Osteocyte (in vitro differentiated cells): ENCODE results near the gene SUPT20H. TPM values are rescaled to one million over a fixed set of nuclear protein-coding genes. Genes with fewer than 3 reads are reported as not detected.

ENCODE experiments used
- DNase-seq: peaks from one replicate; pipeline ENCODE4 v3.0.0; 2021; ENCODE audit warnings: mixed read lengths; ENCODE audit not compliant: unreplicated experiment; ENCODE audit errors: extremely low spot score
- H3K27ac Mint-ChIP-seq: one replicate; pipeline ENCODE4 v1.8.0; 2021; ENCODE audit warnings: mild to moderate bottlenecking, mixed read lengths; ENCODE audit not compliant: unreplicated experiment
- H3K27me3 Mint-ChIP-seq: one replicate; pipeline ENCODE4 v1.8.0; 2021; ENCODE audit warnings: mixed read lengths; ENCODE audit not compliant: unreplicated experiment
- H3K36me3 Mint-ChIP-seq: one replicate; pipeline ENCODE4 v1.8.0; 2021; ENCODE audit warnings: mixed read lengths; ENCODE audit not compliant: unreplicated experiment
- H3K4me1 Mint-ChIP-seq: one replicate; pipeline ENCODE4 v1.8.0; 2021; ENCODE audit warnings: mixed read lengths; ENCODE audit not compliant: unreplicated experiment
- H3K4me3 Mint-ChIP-seq: one replicate; pipeline ENCODE4 v1.8.0; 2021; ENCODE audit warnings: mild to moderate bottlenecking, moderate library complexity, mixed read lengths; ENCODE audit not compliant: unreplicated experiment
- H3K9me3 Mint-ChIP-seq: one replicate; pipeline ENCODE4 v1.8.0; 2021; ENCODE audit warnings: mixed read lengths; ENCODE audit not compliant: unreplicated experiment
- CTCF ChIP-seq: fragments of 200-600 bp; sonication (generic); IDR thresholded peaks from 2 replicates; pipeline ENCODE4 v1.5.0; 2021; ENCODE audit warnings: antibody characterized with exemption, mild to moderate bottlenecking, moderate library complexity
- long read RNA-seq: library from polyadenylated mRNA; unstranded; transcript quantifications from one replicate; pipeline ENCODE4 v2.0.0, GENCODE V29; 2021
- total RNA-seq: library from RNA; stranded (reverse); gene quantifications from 2 replicates; pipeline ENCODE4 v1.2.1, GENCODE V29; 2021

SUPT20H gene
- 59.4 and 65.4 TPM in 2 replicates for total RNA-seq
- long read RNA-seq, transcript SUPT20H-203 (25 exons, 2,843 nt): major isoform, 5 of 107 reads
- long read RNA-seq, partial matches to known transcripts: 28 of 107 reads
- long read RNA-seq, other reads (novel, unspliced or antisense): 69 of 107 reads

GRCh38 chr13:37058910-37059847 is at the start of gene SUPT20H:
Gene SUPT20H, minus strand, starts transcription at chr13:37059688. Its CDS starts 8,198 bp downstream, at chr13:37051490.
- H3K9me3 Mint-ChIP-seq: no peaks in the 10 kb centered on the region
- DNase-seq: peak; percentile 97
- peaks cover 22% of the 10 kb centered on the region for H3K4me1 Mint-ChIP-seq
- peak within 1 kb of the TSS; percentile 88 for H3K4me3 Mint-ChIP-seq
- peak within 1 kb of the TSS; percentile 97 for H3K27ac Mint-ChIP-seq
- H3K36me3 Mint-ChIP-seq: peaks cover 2% of the 10 kb centered on the region
- peaks cover under 1% of the 10 kb centered on the region for H3K27me3 Mint-ChIP-seq
- no peak for TF ChIP-seq CTCF

GRCh38 chr13:37109051-37109678 is 49.7 kb upstream of the SUPT20H start:
- no peaks in the 10 kb centered on the region for H3K27me3 Mint-ChIP-seq
- H3K4me1 Mint-ChIP-seq: peaks cover 8% of the 10 kb centered on the region
- no peak overlapping the region for H3K27ac Mint-ChIP-seq
- H3K9me3 Mint-ChIP-seq: no peaks in the 10 kb centered on the region
- TF ChIP-seq CTCF: peak; percentile 80
- DNase-seq: no peak
- H3K36me3 Mint-ChIP-seq: no peaks in the 10 kb centered on the region
- H3K4me3 Mint-ChIP-seq: no peak overlapping the region

GRCh38 chr13:37107868-37108267 is 48.4 kb upstream of the SUPT20H start:
- TF ChIP-seq CTCF: no peak
- H3K36me3 Mint-ChIP-seq: no peaks in the 10 kb centered on the region
- no peak overlapping the region for H3K27ac Mint-ChIP-seq
- H3K9me3 Mint-ChIP-seq: no peaks in the 10 kb centered on the region
- no peaks in the 10 kb centered on the region for H3K27me3 Mint-ChIP-seq
- peaks cover 8% of the 10 kb centered on the region for H3K4me1 Mint-ChIP-seq
- H3K4me3 Mint-ChIP-seq: no peak overlapping the region
- no peak for DNase-seq

- no peak overlapping the region for H3K27ac Mint-ChIP-seq
- H3K4me3 Mint-ChIP-seq: no peak overlapping the region
- H3K4me1 Mint-ChIP-seq: peaks cover 8% of the 10 kb centered on the region
- H3K9me3 Mint-ChIP-seq: no peaks in the 10 kb centered on the region
- H3K27me3 Mint-ChIP-seq: no peaks in the 10 kb centered on the region
- no peaks in the 10 kb centered on the region for H3K36me3 Mint-ChIP-seq
- no peak for TF ChIP-seq CTCF
- no peak for DNase-seq
Measured at GRCh38 chr13:37107456-37107855, 48.0 kb upstream of the SUPT20H start.

- peaks cover 8% of the 10 kb centered on the region for H3K4me1 Mint-ChIP-seq
- no peak for TF ChIP-seq CTCF
- no peak overlapping the region for H3K4me3 Mint-ChIP-seq
- no peaks in the 10 kb centered on the region for H3K9me3 Mint-ChIP-seq
- no peak for DNase-seq
- H3K36me3 Mint-ChIP-seq: no peaks in the 10 kb centered on the region
- no peak overlapping the region for H3K27ac Mint-ChIP-seq
- H3K27me3 Mint-ChIP-seq: no peaks in the 10 kb centered on the region
Measured at GRCh38 chr13:37106642-37107041, 47.2 kb upstream of the SUPT20H start.
